Stimulated activated CD8-positive, alpha-beta memory T cell treated with anti-CD3 and anti-CD28 coated beads, Interleukin-2, amount 100 ng/mL, for 1 hour (primary cell): Measurements from ENCODE around the gene SLC39A3.

Experiments
- DNase-seq, 2 donors: peaks; one replicate each; pipeline ENCODE4 v3.0.0-alpha.2; 2020; ENCODE audit warnings: low read depth in 2 of 2

Gene SLC39A3

GRCh38 chr19:2739602-2740313 lies at the start of gene SLC39A3:
Gene SLC39A3 (minus strand): TSS chr19:2740017. CDS start chr19:2737257, 2,760 bp downstream.
- DNase-seq = peak; percentile 98

- DNase-seq = no peak
Observed at GRCh38 chr19:2788237-2788636, 48.4 kb upstream of the SLC39A3 start.

- no peak for DNase-seq
Observed at GRCh38 chr19:2787115-2787514, 47.3 kb upstream of the SLC39A3 start.

GRCh38 chr19:2785244-2785997 lies 45.6 kb upstream of the SLC39A3 start, which contains the start of gene THOP1:
Gene THOP1 (plus strand): TSS chr19:2785503. CDS start chr19:2785663, 160 bp downstream.
- peak; percentile 95 to 99 for DNase-seq

GRCh38 chr19:2783781-2784145 lies 43.9 kb upstream of the SLC39A3 start:
- DNase-seq = no peak

- DNase-seq = peak; percentile 91 to 95
Observed at GRCh38 chr19:2782936-2783780, 43.3 kb upstream of the SLC39A3 start, which contains the start of gene SGTA. Gene SGTA (minus strand): TSS chr19:2783273. CDS start chr19:2769068, 14,205 bp downstream.

GRCh38 chr19:2782329-2782935 lies 42.6 kb upstream of the SLC39A3 start:
- no peak for DNase-seq

- no peak for DNase-seq
Observed at GRCh38 chr19:2780284-2780683, 40.5 kb upstream of the SLC39A3 start.

GRCh38 chr19:2779121-2779740 lies 39.4 kb upstream of the SLC39A3 start:
- no peak for DNase-seq

- DNase-seq = no peak
Observed at GRCh38 chr19:2777952-2778683, 38.3 kb upstream of the SLC39A3 start.

GRCh38 chr19:2775556-2776430 lies 36.0 kb upstream of the SLC39A3 start:
- DNase-seq = peak; percentile 41

- DNase-seq = no peak
Observed at GRCh38 chr19:2774953-2775555, 35.2 kb upstream of the SLC39A3 start.

- DNase-seq = no peak
Observed at GRCh38 chr19:2774083-2774679, 34.4 kb upstream of the SLC39A3 start.

GRCh38 chr19:2771786-2772674 lies 32.2 kb upstream of the SLC39A3 start:
- no peak for DNase-seq

- no peak for DNase-seq
Observed at GRCh38 chr19:2770055-2771013, 30.5 kb upstream of the SLC39A3 start.

- DNase-seq = no peak
Observed at GRCh38 chr19:2769218-2769617, 29.4 kb upstream of the SLC39A3 start.
